Kidney (tissue), 14 donors: ENCODE measurements around the gene GDA. TPM values are rescaled to one million over a fixed set of nuclear protein-coding genes. Genes with fewer than 3 reads are reported as not detected.

Source experiments
- DNase-seq, 5 donors: peaks; one replicate each; pipeline ENCODE4 v3.0.0-alpha.2; 2013 to 2020
- FAIRE-seq: peaks from 2 replicates; lab custom pipeline; 2012; peaks lifted over from hg19 to GRCh38; lab: Jason Lieb, UNC
- H3K27ac ChIP-seq, 2 donors: one replicate each; pipeline ENCODE4 v1.7.0; 2013; ENCODE audit warnings: low read depth in 2 of 2, low read length in 2 of 2, inconsistent platforms in 1 of 2
- H3K27me3 ChIP-seq: one replicate; pipeline ENCODE4 v1.7.1; 2013; ENCODE audit warnings: low read length, inconsistent platforms; ENCODE audit not compliant: control insufficient read depth, insufficient read depth
- H3K36me3 ChIP-seq, 3 donors: one replicate each; pipeline versions ENCODE4 v1.7.0 to v1.7.1; 2013; ENCODE audit warnings: low read length in 3 of 3, control low read depth in 1 of 3, inconsistent platforms in 1 of 3; ENCODE audit not compliant: insufficient read depth in 3 of 3, control insufficient read depth in 2 of 3
- H3K4me1 ChIP-seq, 3 donors: one replicate each; pipeline versions ENCODE4 v1.7.0 to v1.7.1; 2013; ENCODE audit warnings: low read length in 3 of 3, inconsistent platforms in 1 of 3, low read depth in 1 of 3; ENCODE audit not compliant: control insufficient read depth in 2 of 3, insufficient read depth in 2 of 3
- H3K4me3 ChIP-seq, 3 donors: one replicate each; pipeline versions ENCODE4 v1.7.0 to v1.8.1; 2013; ENCODE audit warnings: low read length in 3 of 3, control low read depth in 1 of 3, inconsistent platforms in 1 of 3
- H3K9ac ChIP-seq, 3 donors: one replicate each; pipeline versions ENCODE4 v1.7.0 to v1.7.1; 2013; ENCODE audit warnings: low read length in 3 of 3, control low read depth in 1 of 3, inconsistent platforms in 1 of 3
- H3K9me3 ChIP-seq, 3 donors: one replicate each; pipeline versions ENCODE4 v1.7.0 to v1.7.1; 2013; ENCODE audit warnings: low read length in 3 of 3, control low read depth in 1 of 3, inconsistent platforms in 1 of 3; ENCODE audit not compliant: control insufficient read depth in 2 of 3, insufficient read depth in 1 of 3
- CTCF ChIP-seq: IDR thresholded peaks from 3 replicates; pipeline ENCODE4 v1.5.1; 2012; ENCODE audit warnings: mild to moderate bottlenecking, moderate library complexity, borderline replicate concordance; ENCODE audit not compliant: insufficient read depth; ENCODE audit errors: extremely low read depth
- intact Hi-C: fragments of 100-400 bp; cut with DNase I; formaldehyde crosslinking; loops from one replicate; pipeline ENCODE4 v1.11.1; 2022
- polyA plus RNA-seq: library from polyadenylated mRNA; stranded (reverse); fragments of 350-450 nt; fragmentation: Illumina TruSeq; extraction: RNeasy Lipid Tissue Mini Kit (QIAGEN cat#74804); gene quantifications from one replicate; pipeline ENCODE4 v1.2.3, GENCODE V29; 2014; ENCODE audit warnings: low read depth, low replicate concordance; ENCODE audit not compliant: insufficient read depth
- total RNA-seq: library from RNA; stranded (reverse); fragmentation: NEBNext Ultra II Directional; extraction: Animal tissue kit (Norgen Biotek cat#: 25700); gene quantifications from one replicate; pipeline ENCODE4 v1.2.1, GENCODE V29; 2021
- donor health status: control.
- donor health status: control.
- donor health status: control.
- donor health status: control.
- donor health status: control.
- donor health status: DM: yes; HTN: yes; CAD: no.
- donor health status: Normal renal cell carcinoma (clear cell type).

The GDA gene
- total and polyA plus RNA-seq, 2 donors from 2014 or later: 31.4 to 88.1 TPM

GRCh38 chr9:72193478-72193881 is 44.2 kb downstream of the GDA start:
- FAIRE-seq: no peak

GRCh38 chr9:72199238-72199637 is 50.0 kb downstream of the GDA start:
- H3K9me3 ChIP-seq: no peaks in the 10 kb centered on the region

More at GRCh38 chr9:72193478-72193881, 44.2 kb downstream of the GDA start:
- Histone ChIP-seq H3K4me1 (no peaks in the 10 kb centered on the region), H3K27me3 (no peaks in the 10 kb centered on the region), H3K36me3 (no peaks in the 10 kb centered on the region), H3K4me3 (no peak overlapping the region), H3K9me3 (no peaks in the 10 kb centered on the region), H3K9ac (no peak overlapping the region), H3K27ac (no peak overlapping the region)
- intact Hi-C loops: no loop called here
- no peak for TF ChIP-seq CTCF
- DNase-seq: no peak

GRCh38 chr9:72200452-72200851 is 51.2 kb downstream of the GDA start:
- H3K27ac ChIP-seq: no peak overlapping the region
- TF ChIP-seq CTCF: no peak
- FAIRE-seq: no peak

More at GRCh38 chr9:72199238-72199637, 50.0 kb downstream of the GDA start:
- FAIRE-seq: no peak
- DNase-seq: no peak
- H3K27me3 ChIP-seq: no peaks in the 10 kb centered on the region
- no peak overlapping the region for H3K27ac ChIP-seq
- no peak overlapping the region for H3K4me3 ChIP-seq
- no peaks in the 10 kb centered on the region for H3K4me1 ChIP-seq
- intact Hi-C loops: no loop called here
- H3K9ac ChIP-seq: no peak overlapping the region
- no peak for TF ChIP-seq CTCF
- no peaks in the 10 kb centered on the region for H3K36me3 ChIP-seq

GRCh38 chr9:72202009-72202408 is 52.8 kb downstream of the GDA start:
- no peak for FAIRE-seq
- no peak for TF ChIP-seq CTCF
- Histone ChIP-seq H3K27ac (no peak overlapping the region), H3K36me3 (no peaks in the 10 kb centered on the region), H3K4me1 (no peaks in the 10 kb centered on the region), H3K9me3 (no peaks in the 10 kb centered on the region), H3K4me3 (no peak overlapping the region), H3K9ac (no peak overlapping the region), H3K27me3 (no peaks in the 10 kb centered on the region)
- DNase-seq: no peak
- intact Hi-C loops: no loop called here

More at GRCh38 chr9:72200452-72200851, 51.2 kb downstream of the GDA start:
- H3K4me3 ChIP-seq: no peak overlapping the region
- H3K27me3 ChIP-seq: no peaks in the 10 kb centered on the region
- no peaks in the 10 kb centered on the region for H3K4me1 ChIP-seq
- intact Hi-C loops: no loop called here
- H3K9me3 ChIP-seq: no peaks in the 10 kb centered on the region
- DNase-seq: no peak
- H3K36me3 ChIP-seq: no peaks in the 10 kb centered on the region
- no peak overlapping the region for H3K9ac ChIP-seq
